Measurements from ENCODE around the gene TMPRSS13.
"Not testable (repeated sequence)": the region's sequence is repeated elsewhere in the genome, so short reads cannot be mapped to it uniquely, and the experiment has no call there.

TMPRSS13 gene

GRCh38 chr11:117950301-117950700 is 21.1 kb upstream of the TMPRSS13 start:
- DNase-seq: no peak

- DNase-seq: no peak
These were observed 19.9 kb upstream of the TMPRSS13 start for GRCh38 chr11:117949062-117949461.

GRCh38 chr11:117948466-117948865 is 19.3 kb upstream of the TMPRSS13 start:
- DNase-seq: not testable (repeated sequence)

- not testable (repeated sequence) for DNase-seq
These were observed 18.5 kb upstream of the TMPRSS13 start for GRCh38 chr11:117947751-117948150.

- DNase-seq: no peak
These were observed 17.8 kb upstream of the TMPRSS13 start for GRCh38 chr11:117946842-117947526.

GRCh38 chr11:117946156-117946841 is 17.1 kb upstream of the TMPRSS13 start:
- no peak for DNase-seq

- no peak for DNase-seq
These were observed 16.0 kb upstream of the TMPRSS13 start for GRCh38 chr11:117945047-117945810.

GRCh38 chr11:117944554-117944953 is 15.4 kb upstream of the TMPRSS13 start:
- no peak for DNase-seq

- no peak for DNase-seq
These were observed 12.9 kb upstream of the TMPRSS13 start for GRCh38 chr11:117941976-117942654.

- DNase-seq: no peak
These were observed 12.0 kb upstream of the TMPRSS13 start for GRCh38 chr11:117941163-117941707.

GRCh38 chr11:117940736-117941135 is 11.5 kb upstream of the TMPRSS13 start:
- no peak for DNase-seq

- DNase-seq: no peak
These were observed 7.8 kb upstream of the TMPRSS13 start for GRCh38 chr11:117936973-117937372.

- no peak for DNase-seq
These were observed 5.5 kb upstream of the TMPRSS13 start for GRCh38 chr11:117934526-117935307.

- DNase-seq: no peak
These were observed 4.7 kb upstream of the TMPRSS13 start for GRCh38 chr11:117933930-117934329.

GRCh38 chr11:117933475-117933874 is 4.3 kb upstream of the TMPRSS13 start:
- DNase-seq: no peak

- no peak for DNase-seq
These were observed 3.7 kb upstream of the TMPRSS13 start for GRCh38 chr11:117932947-117933346.

GRCh38 chr11:117932426-117932825 is 3.2 kb upstream of the TMPRSS13 start:
- no peak for DNase-seq

GRCh38 chr11:117931971-117932370 is 2.8 kb upstream of the TMPRSS13 start:
- DNase-seq: no peak

GRCh38 chr11:117931331-117931950 is 2.2 kb upstream of the TMPRSS13 start:
- no peak for DNase-seq

- no peak for DNase-seq
These were observed 1.6 kb upstream of the TMPRSS13 start for GRCh38 chr11:117930668-117931330.
